Measurements from ENCODE around the gene CCDC9B.

CCDC9B gene

GRCh38 chr15:40368719-40369473 is 28.2 kb upstream of the CCDC9B start:
- Mint-ChIP-seq H3K27me3 (no peaks in the 10 kb centered on the region), H3K4me1 (peaks cover 13% of the 10 kb centered on the region), H3K36me3 (no peaks in the 10 kb centered on the region), H3K9me3 (no peaks in the 10 kb centered on the region), H3K4me3 (peak overlapping the region; percentile 60), H3K27ac (no peak overlapping the region)
- DNase-seq (ENCODE audit: low spot score in 2 of 2) (no peak), ATAC-seq (ENCODE audit: low read depth) (no peak)

GRCh38 chr15:40367686-40368611 is 27.2 kb upstream of the CCDC9B start:
- peak overlapping the region; percentile 79 for H3K27ac Mint-ChIP-seq
- DNase-seq (ENCODE audit: low spot score in 2 of 2) (peak; percentile 80 to 83), ATAC-seq (ENCODE audit: low read depth) (peak; percentile 89)
- H3K4me1 Mint-ChIP-seq: peaks cover 15% of the 10 kb centered on the region
- no peaks in the 10 kb centered on the region for H3K9me3 Mint-ChIP-seq
- H3K27me3 Mint-ChIP-seq: no peaks in the 10 kb centered on the region
- no peaks in the 10 kb centered on the region for H3K36me3 Mint-ChIP-seq
- peak overlapping the region; percentile 84 for H3K4me3 Mint-ChIP-seq

GRCh38 chr15:40367371-40367685 is 26.6 kb upstream of the CCDC9B start:
- no peak for ATAC-seq (ENCODE audit: low read depth)
- no peak for DNase-seq (ENCODE audit: low spot score in 2 of 2)
- Mint-ChIP-seq H3K27ac (peak overlapping the region; percentile 79), H3K9me3 (no peaks in the 10 kb centered on the region), H3K4me3 (peak overlapping the region; percentile 84), H3K4me1 (peaks cover 18% of the 10 kb centered on the region), H3K27me3 (no peaks in the 10 kb centered on the region), H3K36me3 (peaks cover 4% of the 10 kb centered on the region)

- Mint-ChIP-seq H3K27me3 (no peaks in the 10 kb centered on the region), H3K27ac (no peak overlapping the region), H3K9me3 (no peaks in the 10 kb centered on the region), H3K4me1 (peaks cover 18% of the 10 kb centered on the region), H3K36me3 (peaks cover 4% of the 10 kb centered on the region), H3K4me3 (peak overlapping the region; percentile 84)
- no peak for ATAC-seq (ENCODE audit: low read depth)
- no peak for DNase-seq (ENCODE audit: low spot score in 2 of 2)
Measured at GRCh38 chr15:40366457-40367370, 26.0 kb upstream of the CCDC9B start.

- DNase-seq (ENCODE audit: low spot score in 2 of 2) (no peak), ATAC-seq (ENCODE audit: low read depth) (no peak)
- Mint-ChIP-seq H3K9me3 (no peaks in the 10 kb centered on the region), H3K27ac (no peak overlapping the region), H3K4me1 (peaks cover 18% of the 10 kb centered on the region), H3K36me3 (peaks cover 4% of the 10 kb centered on the region), H3K4me3 (peak overlapping the region; percentile 27), H3K27me3 (no peaks in the 10 kb centered on the region)
Measured at GRCh38 chr15:40365624-40366456, 25.1 kb upstream of the CCDC9B start.

GRCh38 chr15:40365016-40365415 is 24.3 kb upstream of the CCDC9B start:
- H3K4me3 Mint-ChIP-seq: no peak overlapping the region
- ATAC-seq (ENCODE audit: low read depth) (no peak), DNase-seq (ENCODE audit: low spot score in 2 of 2) (no peak)
- H3K9me3 Mint-ChIP-seq: no peaks in the 10 kb centered on the region
- peaks cover 4% of the 10 kb centered on the region for H3K36me3 Mint-ChIP-seq
- H3K27me3 Mint-ChIP-seq: no peaks in the 10 kb centered on the region
- peaks cover 18% of the 10 kb centered on the region for H3K4me1 Mint-ChIP-seq
- H3K27ac Mint-ChIP-seq: no peak overlapping the region

- Mint-ChIP-seq H3K27ac (no peak overlapping the region), H3K4me3 (no peak overlapping the region), H3K27me3 (no peaks in the 10 kb centered on the region), H3K4me1 (peaks cover 18% of the 10 kb centered on the region), H3K36me3 (peaks cover 4% of the 10 kb centered on the region), H3K9me3 (no peaks in the 10 kb centered on the region)
- ATAC-seq (ENCODE audit: low read depth) (no peak), DNase-seq (ENCODE audit: low spot score in 2 of 2) (no peak)
Measured at GRCh38 chr15:40364251-40364650, 23.5 kb upstream of the CCDC9B start.

GRCh38 chr15:40363611-40364010 is 22.9 kb upstream of the CCDC9B start:
- H3K36me3 Mint-ChIP-seq: peaks cover 4% of the 10 kb centered on the region
- H3K4me1 Mint-ChIP-seq: peaks cover 19% of the 10 kb centered on the region
- no peak for ATAC-seq (ENCODE audit: low read depth)
- no peak overlapping the region for H3K27ac Mint-ChIP-seq
- no peaks in the 10 kb centered on the region for H3K27me3 Mint-ChIP-seq
- DNase-seq (ENCODE audit: low spot score in 2 of 2): no peak
- no peaks in the 10 kb centered on the region for H3K9me3 Mint-ChIP-seq
- H3K4me3 Mint-ChIP-seq: no peak overlapping the region

GRCh38 chr15:40361640-40362039 is 20.9 kb upstream of the CCDC9B start:
- peaks cover 4% of the 10 kb centered on the region for H3K36me3 Mint-ChIP-seq
- H3K9me3 Mint-ChIP-seq: no peaks in the 10 kb centered on the region
- ATAC-seq (ENCODE audit: low read depth) (no peak), DNase-seq (ENCODE audit: low spot score in 2 of 2) (no peak)
- no peaks in the 10 kb centered on the region for H3K27me3 Mint-ChIP-seq
- H3K4me1 Mint-ChIP-seq: peaks cover 17% of the 10 kb centered on the region
- no peak overlapping the region for H3K27ac Mint-ChIP-seq
- H3K4me3 Mint-ChIP-seq: no peak overlapping the region

GRCh38 chr15:40360015-40360414 is 19.3 kb upstream of the CCDC9B start:
- no peak overlapping the region for H3K4me3 Mint-ChIP-seq

GRCh38 chr15:40358471-40359353 is 18.0 kb upstream of the CCDC9B start:
- no peak overlapping the region for H3K27ac Mint-ChIP-seq
- ATAC-seq (ENCODE audit: low read depth): peak; percentile 13
- no peaks in the 10 kb centered on the region for H3K9me3 Mint-ChIP-seq
- peak overlapping the region; percentile 86 for H3K4me3 Mint-ChIP-seq
- no peak for DNase-seq (ENCODE audit: low spot score in 2 of 2)
- no peaks in the 10 kb centered on the region for H3K27me3 Mint-ChIP-seq
- H3K4me1 Mint-ChIP-seq: peaks cover 15% of the 10 kb centered on the region
- H3K36me3 Mint-ChIP-seq: peaks cover 4% of the 10 kb centered on the region

More at GRCh38 chr15:40360015-40360414, 19.3 kb upstream of the CCDC9B start:
- no peak overlapping the region for H3K27ac Mint-ChIP-seq
- H3K9me3 Mint-ChIP-seq: no peaks in the 10 kb centered on the region
- DNase-seq (ENCODE audit: low spot score in 2 of 2) (no peak), ATAC-seq (ENCODE audit: low read depth) (no peak)
- H3K4me1 Mint-ChIP-seq: peaks cover 17% of the 10 kb centered on the region
- H3K27me3 Mint-ChIP-seq: no peaks in the 10 kb centered on the region
- H3K36me3 Mint-ChIP-seq: peaks cover 4% of the 10 kb centered on the region

- Mint-ChIP-seq H3K27ac (no peak within 1 kb of the TSS), H3K36me3 (peaks cover 4% of the 10 kb centered on the region), H3K4me1 (peaks cover 13% of the 10 kb centered on the region), H3K9me3 (no peaks in the 10 kb centered on the region), H3K4me3 (peak within 1 kb of the TSS; percentile 86), H3K27me3 (peaks cover 1% of the 10 kb centered on the region)
- ATAC-seq (ENCODE audit: low read depth) (peak; percentile 90), DNase-seq (ENCODE audit: low spot score in 2 of 2) (peak; percentile 94 to 95)
Measured at GRCh38 chr15:40357723-40358470, 17.2 kb upstream of the CCDC9B start, which contains the start of gene DISP2. DISP2 (plus strand) TSS chr15:40358219; CDS start chr15:40358322, 103 bp downstream.

All from memory B cell (primary cell).